ENCODE results near the gene ZNF750.

ZNF750 gene

DNA sequence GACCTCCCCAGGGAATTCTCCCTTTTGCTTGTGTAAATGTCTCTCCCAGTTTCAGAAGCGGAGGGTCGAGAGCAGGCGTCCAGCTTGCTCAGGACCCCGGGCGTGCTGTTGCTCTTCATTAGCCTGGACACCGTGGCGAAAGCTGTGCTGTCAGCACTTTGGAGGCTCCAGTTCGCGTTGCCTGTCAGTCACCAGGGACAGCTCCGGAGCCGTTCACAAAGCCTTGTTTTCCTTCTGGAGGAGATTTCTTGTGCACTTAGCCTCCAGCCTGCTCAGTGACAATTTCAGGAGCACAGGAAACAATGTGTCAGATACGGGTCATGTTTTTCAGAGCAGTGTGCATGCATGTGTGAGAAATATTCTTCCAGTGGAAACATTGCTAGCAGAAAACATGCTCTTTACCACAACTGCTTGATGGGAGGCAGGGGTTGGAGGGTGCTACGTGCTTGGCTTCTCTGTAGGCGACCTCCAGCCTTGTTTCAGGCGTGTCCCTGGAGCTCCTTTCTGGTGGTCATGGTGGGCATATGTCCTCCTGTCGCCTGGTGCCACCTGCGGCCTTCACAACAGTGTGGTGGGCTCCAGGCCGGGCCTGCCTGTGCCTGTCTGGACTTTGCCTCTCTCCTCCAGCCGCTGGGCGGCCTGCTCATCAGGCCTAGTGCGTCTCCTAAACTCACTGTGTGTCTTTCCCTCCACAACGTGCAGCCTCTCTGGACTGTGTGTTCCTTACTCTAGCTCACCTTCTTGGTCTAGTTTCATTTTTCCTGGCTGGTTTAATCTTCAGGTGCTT is 29.0 kb downstream of the ZNF750 start:
- DNase-seq = no peak

DNA sequence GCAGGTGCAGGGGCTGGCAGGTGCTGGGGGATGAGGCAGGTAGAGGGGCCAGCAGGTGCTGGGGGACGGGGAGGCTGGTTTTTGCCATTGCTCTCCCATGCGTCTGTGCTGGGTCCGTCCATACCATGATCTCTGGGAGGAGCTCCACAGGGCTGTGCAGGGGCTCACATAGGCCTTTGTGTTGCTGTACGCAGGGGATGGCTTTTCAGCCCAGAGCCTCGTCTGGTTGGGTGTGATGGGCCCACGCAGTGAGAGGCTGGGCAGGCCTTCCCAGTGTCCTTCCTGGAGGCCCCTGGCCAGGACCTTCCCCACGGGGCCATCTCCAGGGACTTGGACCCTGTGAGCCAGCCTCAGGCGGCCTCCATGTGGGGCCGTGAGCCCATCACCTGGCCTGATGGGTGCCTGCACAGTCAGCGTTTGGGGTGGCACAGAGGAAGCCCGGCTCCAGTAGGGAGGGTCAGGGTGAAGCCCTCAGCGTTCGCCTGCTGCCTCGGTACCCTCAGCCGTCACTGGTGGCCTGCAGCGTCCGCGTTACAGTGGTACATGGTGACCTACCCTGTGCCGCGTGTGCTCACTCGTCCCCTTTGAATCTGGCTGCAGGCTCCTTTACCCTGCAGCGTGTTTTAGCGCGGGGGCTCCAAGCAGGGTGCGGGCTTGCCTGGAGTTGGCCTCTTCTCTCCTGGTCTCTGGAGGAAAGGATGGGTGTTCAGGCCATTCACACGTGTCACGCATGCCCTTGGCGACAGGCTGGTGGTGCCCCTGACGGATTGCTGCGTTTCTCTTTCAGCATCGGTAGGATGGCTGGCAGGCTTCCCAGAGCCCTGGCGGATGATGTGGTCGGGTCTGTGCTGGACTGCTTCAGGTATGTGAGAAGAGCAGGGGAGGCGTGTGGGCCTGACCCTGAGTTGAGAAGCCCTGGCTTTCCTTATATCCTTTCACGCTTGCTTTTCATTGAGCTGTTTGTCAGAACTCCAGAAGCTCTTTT is 30.6 kb downstream of the ZNF750 start:
- no peak for DNase-seq

DNA sequence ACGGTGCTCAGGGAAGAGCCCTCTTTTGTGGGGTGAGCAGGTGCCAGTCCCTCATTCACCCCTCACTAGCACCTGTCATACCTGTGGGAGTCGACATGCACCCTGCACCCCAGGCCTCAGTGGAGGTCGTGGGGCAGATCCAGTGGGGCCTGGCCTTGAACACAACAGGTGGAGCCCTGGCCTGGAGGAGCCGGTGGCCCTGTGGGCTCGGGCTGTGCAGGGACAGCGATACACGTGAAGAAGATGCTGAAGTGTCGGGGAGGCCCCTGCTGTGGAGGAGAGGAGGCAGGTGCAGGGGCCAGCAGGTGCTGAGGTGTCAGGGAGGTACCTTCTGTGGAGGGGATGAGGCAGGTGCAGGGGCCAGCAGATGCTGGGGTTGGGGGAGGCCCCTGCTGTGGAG is 31.8 kb downstream of the ZNF750 start:
- no peak for DNase-seq

DNA sequence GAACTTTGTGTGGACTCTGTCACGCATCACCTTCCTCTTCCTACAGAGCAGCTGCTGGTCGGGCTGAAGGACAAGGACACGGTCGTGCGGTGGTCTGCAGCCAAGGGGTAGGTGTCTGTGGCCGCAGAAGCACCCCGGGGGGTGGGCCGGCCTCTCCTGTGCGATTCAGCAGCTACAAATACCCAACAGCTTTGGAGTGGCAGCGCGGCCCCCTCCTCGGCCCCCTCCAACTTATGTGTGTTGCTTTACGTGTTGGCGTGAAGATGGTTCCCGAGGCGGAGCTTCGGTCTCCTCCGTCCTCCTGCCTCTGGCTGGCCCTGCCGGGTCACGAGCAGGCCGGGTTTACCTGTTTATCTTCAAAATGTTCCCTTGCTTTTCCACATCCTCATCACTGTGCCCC is 32.3 kb downstream of the ZNF750 start:
- DNase-seq = no peak

DNA sequence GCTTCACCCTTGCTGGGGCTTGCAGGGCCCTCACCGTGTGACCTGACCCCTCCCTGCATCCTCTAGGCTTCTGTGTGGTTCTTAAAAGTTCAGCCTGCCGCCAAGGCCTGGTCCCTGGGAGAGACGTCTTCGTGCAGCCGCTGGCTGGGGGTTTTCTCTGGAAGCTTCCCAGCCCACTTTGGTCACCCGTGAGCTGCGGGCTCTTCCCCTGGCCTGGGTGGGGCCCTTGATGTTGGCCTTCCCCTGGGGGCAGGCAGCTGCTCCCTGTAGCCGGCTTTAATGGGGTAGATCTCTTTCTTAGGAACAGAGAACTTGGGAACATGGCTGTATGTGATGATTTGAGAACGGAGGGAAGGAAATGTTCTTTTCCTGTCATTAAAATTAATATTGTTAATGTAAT is 32.7 kb downstream of the ZNF750 start:
- no peak for DNase-seq

DNA sequence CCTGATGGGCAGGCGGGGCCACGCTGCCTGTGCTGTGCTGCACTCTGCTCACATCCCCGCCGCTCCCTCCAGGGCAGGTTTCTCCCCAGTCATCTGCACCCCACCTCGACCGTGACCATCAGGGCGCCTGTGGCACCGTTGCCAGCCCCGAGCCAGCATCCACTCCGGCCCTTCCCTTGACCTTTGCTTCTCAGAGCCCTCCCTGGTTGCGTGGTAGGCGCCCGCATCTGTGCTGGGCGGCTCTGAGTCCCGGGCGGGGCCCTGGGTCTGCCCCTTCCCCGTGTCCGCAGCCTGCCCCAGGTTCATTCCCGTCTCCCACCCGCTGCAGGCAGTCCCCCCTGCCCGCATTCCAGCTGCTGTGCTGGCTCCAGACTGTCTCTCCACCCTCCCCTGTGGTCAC is 33.2 kb downstream of the ZNF750 start:
- no peak for DNase-seq

DNA sequence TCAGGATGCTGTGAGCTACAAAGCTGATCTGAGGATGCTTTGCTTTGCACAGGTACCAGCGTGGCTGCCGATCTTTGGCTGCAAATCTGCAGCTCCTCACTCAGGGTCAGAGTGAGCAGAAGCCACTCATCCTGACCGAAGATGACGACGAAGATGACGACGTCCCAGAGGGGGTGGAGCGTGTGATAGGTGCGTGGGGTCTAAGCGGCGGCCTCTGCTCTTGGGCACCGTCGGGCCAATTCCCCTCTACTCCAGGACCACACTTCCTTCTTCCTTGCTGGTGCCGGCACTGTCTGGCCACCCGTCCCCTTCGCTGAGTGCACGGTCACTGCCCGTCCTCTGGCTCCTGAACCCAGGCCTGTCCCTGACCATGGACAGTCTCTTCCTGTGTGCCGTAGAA is 34.0 kb downstream of the ZNF750 start:
- no peak for DNase-seq

DNA sequence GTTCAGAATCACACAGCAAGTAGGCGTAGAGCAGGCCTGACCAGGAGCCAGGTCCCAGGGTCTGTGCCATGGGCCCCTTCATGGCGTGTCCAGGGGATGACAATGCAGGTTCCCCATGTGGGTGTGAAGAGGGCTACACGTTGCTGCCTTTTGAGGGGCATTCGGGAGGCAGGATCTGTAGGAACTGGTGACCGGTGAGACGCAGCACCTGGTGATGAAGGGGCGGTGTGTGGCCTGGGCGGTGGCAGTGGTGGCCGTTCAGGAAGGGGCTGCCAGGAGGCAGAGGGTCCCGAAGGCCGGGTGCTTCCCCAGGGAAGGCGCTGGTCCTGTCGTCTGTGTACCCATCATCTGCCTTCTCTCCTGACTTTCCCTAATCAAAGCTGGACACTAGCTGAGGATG is 34.6 kb downstream of the ZNF750 start:
- DNase-seq = no peak

DNA sequence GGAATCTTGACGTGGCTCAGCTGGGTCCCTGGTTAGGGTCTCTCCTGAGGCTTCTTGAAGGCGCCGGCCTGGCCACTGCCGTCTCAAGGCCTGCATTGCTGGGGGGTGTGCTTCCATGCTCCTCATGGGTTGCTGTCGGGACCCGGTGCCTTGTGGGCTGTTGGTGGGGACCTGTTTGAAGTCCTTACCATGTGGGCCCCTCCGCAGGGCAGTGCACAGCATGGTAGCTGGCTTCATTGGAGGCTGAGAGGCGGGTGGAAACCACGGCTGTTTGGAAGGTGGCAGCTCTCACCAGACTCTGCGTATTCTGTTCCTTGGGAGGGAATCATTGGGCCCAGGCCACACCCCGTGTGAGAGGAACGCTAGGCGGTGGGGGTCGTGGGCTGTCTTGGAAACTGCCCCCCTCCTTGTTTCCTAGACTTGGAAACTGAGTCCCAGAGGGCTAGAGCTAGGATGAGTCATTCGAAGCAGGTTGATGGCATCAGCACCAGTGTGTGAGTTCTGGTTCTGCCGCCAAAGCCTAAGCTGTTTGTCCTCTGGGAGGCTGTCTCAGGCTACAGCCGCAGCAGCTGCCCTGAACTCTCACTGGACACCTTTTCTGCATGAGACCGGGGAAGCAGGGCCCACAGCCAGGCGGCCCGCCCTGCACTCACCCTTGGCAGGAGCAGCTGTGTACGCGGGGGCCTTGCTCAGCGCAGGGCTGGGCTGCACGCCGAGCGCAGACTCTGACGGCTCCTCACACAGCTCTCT is 35.2 kb downstream of the ZNF750 start:
- peak; percentile 94 for DNase-seq

DNA sequence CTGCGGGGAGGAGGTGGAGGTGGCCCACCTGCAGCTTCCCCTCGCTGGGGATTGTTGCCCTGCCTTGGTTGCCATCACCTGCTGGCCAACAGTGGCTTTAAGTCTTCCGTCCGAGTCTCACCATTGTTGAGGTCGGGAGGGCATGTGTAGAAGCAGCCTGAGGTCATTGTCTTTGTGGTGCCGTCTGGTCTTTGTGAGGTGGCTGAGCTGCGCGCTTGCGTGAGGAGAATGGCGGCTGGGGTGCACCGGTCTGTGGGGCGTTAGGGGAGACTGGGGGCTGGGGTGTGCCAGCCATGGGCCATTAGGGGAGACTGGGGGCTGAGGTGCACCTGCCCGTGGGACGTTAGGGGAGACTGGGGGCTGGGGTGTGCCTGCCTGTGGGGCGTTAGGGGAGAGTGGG is 36.2 kb downstream of the ZNF750 start:
- no peak for DNase-seq

DNA sequence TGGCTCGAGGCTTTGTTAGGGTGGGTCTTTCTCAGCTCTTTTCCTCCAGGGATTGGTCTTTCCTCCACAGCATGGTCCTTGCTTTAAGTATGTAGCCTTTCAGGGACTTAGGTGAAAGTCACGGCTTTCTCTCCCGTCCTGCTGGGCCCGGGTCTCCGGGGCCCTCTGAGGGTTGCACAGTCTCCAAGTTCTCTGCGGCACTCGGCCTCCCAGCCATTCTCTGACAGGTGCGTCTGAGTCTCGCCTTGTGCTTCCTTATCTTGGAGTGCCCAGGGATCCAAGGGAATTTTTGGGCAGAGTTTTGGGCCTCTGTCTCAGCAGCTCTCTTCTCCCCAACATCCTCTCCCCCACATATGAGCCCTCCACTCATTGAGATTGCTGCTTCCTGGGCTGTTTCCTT is 36.6 kb downstream of the ZNF750 start:
- DNase-seq = no peak

DNA sequence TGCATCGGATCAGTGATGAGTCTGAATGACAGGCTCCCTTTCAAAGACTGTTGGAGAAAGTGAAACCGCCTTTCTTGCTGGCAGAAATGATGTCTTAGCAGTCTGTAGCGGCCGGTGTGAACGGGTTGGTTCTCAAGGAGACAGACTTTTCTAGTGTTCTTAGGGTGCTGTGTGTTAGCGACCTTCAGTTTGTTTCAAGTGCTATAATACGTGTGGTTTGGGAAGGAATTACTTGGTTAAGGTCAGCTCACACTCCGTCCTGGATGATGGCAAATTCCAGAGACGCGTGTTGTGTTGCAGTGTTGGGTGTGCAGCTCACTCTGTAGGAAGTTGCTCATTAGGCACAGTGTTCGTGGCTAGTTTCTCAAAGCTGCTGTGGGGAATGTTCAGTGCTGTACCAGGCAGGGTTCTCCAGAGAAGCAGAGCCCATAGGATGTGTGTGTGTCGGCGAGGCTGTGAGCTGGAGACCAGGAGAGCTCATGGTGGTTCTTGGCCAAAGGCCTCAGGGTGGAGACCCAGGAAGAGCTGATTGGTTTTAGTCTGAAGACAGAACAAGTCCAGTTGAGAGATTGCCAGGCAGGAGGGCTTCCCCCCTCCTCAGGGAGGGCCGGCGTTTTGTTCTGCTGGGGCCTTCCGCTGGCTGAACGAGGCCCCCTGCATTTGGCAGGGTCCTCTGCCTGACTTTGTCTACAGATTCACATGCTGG is 37.6 kb downstream of the ZNF750 start:
- DNase-seq = no peak

DNA sequence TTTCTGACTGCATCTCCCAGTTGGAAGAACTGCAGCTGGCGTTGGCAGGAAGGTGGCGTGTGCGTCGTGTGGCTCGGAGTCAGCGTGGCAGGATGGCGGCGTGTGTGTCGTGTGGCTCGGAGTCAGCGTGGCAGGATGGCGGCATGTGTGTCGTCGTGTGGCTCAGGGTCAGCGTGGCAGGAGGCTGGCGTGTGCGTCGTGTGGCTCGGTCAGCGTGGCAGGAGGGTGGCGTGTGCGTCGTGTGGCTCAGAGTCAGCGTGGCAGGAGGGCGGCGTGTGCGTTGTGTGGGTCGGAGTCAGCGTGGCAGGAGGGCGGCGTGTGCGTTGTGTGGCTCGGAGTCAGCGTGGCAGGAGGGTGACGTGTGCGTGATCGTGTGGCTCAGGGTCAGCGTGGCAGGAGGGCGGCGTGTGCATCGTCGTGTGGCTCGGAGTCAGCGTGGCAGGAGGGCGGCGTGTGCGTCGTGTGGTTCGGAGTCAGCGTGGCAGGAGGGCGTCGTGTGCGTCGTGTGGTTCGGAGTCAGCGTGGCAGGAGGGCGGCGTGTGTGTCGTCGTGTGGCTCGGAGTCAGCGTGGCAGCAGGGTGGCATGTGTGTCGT is 38.3 kb downstream of the ZNF750 start:
- DNase-seq = no peak

DNA sequence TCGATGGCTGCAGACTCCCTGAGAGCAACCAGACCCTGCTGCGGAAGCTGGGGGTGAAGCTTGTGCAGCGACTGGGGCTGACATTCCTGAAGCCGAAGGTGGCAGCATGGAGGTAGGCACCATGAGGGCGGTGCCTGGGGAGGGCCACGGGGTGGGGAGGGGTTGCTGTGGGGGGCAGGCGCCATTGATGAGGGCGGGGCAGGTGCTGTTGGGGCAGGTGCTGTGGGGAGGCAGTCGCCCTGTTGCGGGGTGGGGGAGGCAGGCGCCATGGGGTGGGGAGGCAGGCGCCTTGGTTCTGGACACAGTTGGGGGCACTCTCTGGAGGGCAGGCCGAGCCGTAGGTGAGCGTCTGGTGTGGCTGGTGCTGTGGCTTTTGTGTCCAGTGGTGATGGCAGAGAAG is 38.9 kb downstream of the ZNF750 start:
- no peak for DNase-seq

DNA sequence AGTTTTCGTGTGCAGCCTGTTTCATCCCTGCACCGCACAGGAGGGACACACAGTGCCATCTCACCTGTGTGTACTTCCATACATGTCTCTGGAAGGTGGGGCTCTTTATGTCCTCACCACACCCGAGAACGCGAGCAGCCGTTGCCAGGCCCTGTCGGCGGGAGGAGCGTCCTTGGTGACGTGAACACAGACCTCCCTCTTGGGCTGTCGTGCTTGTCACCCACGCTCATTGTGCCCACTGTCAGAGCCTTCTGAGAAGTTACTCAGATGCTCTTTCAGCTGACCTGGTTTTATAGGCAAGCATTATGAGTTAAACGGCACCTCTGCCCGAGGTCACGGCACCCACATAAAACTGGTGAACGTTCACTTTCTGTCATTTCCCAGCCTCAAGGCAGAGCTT is 40.2 kb downstream of the ZNF750 start:
- DNase-seq = no peak

DNA sequence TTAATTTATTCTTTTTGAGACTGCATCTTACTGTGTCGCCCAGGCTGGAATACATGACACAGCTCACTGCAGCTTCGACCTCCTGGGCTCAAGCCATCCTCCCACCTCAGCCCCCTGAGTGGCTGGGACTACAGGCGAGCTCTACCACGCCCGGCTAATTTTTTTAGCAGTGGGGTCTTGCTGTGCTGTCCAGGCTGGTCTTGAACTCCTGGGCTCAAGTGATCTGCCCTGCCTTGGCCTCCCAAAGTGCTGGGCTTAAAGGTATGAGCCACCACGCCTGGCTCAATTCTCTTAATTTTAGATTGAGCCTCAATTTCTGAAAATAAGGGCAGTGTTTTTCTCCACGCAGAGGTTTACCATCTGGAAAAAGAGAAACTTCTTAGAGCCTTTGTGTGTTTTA is 41.1 kb downstream of the ZNF750 start:
- DNase-seq = no peak

DNA sequence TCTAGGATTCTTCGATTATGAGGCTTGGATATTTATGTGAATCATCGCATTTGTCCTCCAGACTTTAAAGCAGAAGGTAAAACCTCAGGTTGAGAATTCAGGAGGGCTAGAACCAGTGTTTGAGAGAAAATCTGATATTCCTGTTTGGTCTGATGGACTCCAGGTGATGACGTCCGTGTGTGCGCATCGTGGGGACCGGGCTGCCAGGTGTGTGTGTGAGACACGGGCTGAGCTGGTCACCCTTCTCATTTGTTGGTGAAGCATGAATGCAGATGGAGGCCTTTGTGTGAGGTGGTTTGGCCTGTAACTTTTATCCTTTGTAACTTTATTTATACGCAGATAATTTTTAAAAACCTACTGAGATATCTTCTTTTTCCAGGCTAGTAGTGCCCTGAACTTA is 42.8 kb downstream of the ZNF750 start:
- no peak for DNase-seq

DNA sequence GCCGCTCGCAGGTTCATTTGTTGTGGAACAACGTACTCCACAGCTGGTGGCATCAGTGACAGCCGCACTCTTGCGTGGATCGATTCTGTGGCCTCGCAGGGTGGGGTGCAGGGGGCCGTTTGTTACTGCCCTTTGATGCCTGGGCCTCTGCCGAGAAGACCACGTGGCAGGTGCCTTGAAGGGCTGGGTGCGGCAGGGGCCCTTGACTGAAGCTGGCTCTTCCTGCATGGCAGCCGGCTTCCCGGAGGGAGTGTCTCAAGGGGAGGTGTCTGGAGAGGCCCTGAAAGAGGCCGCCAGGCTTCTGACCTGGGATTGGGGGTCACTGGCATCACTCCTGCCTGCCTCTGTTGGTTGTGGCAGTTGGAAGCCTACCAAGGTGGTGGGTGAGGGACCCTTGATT is 44.2 kb downstream of the ZNF750 start:
- no peak for DNase-seq

DNA sequence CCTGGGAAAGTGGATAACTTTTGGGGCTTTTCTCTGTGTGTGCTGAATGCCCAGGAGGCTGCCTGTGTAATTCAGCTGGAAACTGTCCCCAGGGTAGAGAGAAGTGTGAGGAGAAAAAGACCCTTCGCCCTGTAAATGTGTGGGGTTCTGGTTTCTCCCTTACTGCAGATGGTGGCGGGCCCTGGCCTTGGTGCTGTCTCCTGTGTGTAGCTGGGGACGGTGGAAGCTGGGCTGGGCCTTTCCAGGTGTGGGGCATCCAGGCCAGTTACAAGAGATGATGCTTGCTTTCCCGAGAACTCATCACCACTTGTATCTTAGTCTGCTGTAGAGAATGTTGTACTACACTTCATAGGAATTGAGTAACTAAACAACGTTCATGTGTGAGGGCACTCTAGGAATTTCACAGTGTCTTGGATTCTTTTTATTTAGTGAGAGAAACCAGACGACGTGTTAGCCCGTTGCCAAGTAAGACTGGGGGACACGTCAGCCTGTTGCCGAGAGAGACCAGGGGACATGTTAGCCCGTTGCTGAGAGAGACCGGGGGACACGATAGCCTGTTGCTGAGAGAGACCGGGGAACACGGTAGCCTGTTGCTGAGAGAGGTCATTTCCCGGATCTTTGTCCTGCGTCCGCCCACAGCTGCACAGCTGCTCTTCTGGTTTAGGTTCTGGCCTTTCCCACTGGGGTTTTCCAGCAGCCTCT is 44.9 kb downstream of the ZNF750 start:
- peak; percentile 81 for DNase-seq

DNA sequence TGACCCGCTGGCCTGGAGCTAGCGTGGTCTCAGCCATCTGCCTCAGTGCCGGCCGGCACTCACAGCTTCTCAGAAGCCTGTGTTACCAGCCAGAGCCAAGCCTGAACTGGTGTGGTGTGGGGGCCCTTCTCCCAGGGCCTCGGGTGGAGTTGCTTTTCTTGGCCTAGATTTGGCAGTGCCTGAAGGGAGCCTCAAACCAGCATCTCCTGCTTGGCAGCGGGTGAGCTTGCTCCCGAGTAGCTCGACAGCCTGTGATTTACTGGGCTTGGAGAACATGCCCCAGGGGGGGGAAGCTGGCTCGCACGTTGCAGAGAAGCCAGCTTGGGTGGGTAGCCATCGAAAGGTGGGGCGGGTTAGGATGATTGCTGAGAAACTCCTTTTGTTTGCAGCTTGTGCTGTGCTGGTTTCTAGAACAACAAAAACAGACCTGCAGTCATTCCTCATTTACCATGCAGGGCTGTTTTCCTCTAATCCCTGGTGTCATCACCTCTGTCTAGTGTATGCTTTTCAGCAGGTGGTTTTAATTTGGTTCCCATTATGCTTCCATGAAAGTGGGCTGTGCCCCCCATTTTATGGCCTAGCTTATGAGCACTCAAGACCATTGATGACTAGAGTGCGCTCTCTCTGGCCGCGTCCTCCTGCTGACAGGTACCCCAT is 45.7 kb downstream of the ZNF750 start:
- peak; percentile 75 for DNase-seq

DNA sequence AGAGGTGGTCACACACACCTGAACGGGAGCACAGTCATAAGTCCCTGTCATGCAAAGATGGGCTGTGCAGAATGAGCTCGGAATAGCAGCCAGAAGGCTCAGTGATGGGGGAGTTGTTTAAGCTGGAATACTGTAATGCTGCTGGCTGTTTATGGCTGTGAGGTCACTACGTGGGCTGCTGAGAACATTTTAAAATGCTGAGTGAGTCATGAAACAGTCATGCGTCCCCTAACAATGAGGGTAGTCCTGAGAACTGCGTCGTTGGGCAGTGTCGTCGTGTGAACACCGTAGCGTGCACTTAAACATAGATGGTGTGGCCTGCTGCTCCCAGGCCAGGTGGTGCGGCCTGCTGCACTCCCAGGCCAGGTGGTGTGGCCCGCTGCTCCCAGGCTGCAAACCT is 48.3 kb downstream of the ZNF750 start:
- DNase-seq = no peak
